Measurements from ENCODE around the gene POU6F2. TPM values are rescaled to one million over a fixed set of nuclear protein-coding genes. Genes with fewer than 3 reads are reported as not detected.

Gene POU6F2
- total and polyA plus RNA-seq, 2 donors (not counting 1 experiment from before 2014, with no cell fraction given): under 0.01 TPM; not detected in 1

DNA sequence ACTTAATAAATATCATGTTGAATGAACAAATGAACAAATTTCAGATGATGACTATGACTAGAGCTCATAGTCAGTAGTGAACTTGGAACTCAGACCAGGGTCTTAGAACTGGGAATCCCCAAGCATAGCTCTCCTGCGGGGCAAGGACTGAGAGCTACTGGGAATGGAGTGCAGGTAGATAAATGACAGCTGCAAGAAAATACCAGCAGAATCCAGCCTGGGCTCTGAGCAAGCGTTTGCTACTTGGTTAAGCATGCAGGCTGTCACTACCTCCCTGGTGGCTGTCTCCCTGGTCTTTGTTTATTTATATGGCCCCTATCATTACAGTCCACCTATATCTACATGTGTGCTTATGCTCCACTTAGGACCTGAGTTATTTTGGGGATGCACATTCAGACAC, 208.4 kb downstream of the POU6F2 start:
- Histone ChIP-seq H3K9me3 (ENCODE audit: control insufficient read depth, insufficient read depth, low read depth, low read length) (no peaks in the 10 kb centered on the region), H3K4me1 (ENCODE audit: control insufficient read depth, extremely low read depth, insufficient read depth, low read length) (no peaks in the 10 kb centered on the region), H2AFZ (ENCODE audit: low read length) (no peak overlapping the region), H3K4me2 (ENCODE audit: extremely low read depth, insufficient read depth, low read length) (no peak overlapping the region), H3K27me3 (ENCODE audit: control insufficient read depth, insufficient read depth, low read length) (no peaks in the 10 kb centered on the region), H3K27ac (ENCODE audit: insufficient read depth, low read length) (no peak overlapping the region), H3K9ac (ENCODE audit: insufficient read depth, low read length) (no peak overlapping the region), H3K36me3 (ENCODE audit: control insufficient read depth, insufficient read depth, low read length) (no peaks in the 10 kb centered on the region), H4K20me1 (ENCODE audit: control insufficient read depth, extremely low read depth, insufficient read depth, low read length) (no peaks in the 10 kb centered on the region), H3K4me3 (replicated peaks in 1 of 4; ENCODE audit: control extremely low read depth in 1 of 4, insufficient read depth in 1 of 4, low read depth in 3 of 4, low read length in 4 of 4) (no peak overlapping the region), H3K79me2 (ENCODE audit: control insufficient read depth, insufficient read depth, low read length) (no peaks in the 10 kb centered on the region)
- TF ChIP-seq, protein P1, sequence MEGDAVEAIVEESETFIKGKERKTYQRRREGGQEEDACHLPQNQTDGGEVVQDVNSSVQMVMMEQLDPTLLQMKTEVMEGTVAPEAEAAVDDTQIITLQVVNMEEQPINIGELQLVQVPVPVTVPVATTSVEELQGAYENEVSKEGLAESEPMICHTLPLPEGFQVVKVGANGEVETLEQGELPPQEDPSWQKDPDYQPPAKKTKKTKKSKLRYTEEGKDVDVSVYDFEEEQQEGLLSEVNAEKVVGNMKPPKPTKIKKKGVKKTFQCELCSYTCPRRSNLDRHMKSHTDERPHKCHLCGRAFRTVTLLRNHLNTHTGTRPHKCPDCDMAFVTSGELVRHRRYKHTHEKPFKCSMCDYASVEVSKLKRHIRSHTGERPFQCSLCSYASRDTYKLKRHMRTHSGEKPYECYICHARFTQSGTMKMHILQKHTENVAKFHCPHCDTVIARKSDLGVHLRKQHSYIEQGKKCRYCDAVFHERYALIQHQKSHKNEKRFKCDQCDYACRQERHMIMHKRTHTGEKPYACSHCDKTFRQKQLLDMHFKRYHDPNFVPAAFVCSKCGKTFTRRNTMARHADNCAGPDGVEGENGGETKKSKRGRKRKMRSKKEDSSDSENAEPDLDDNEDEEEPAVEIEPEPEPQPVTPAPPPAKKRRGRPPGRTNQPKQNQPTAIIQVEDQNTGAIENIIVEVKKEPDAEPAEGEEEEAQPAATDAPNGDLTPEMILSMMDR (conservative IDR thresholded peaks at IDR 0.05 in 1 of 2, IDR thresholded peaks at IDR 0.05 in 1 of 2; ENCODE audit: low read depth in 1 of 2, low read length in 2 of 2): no peak
- TF ChIP-seq EZH2 (IDR thresholded peaks at IDR 0.05; ENCODE audit: low read length, missing control alignments): no peak
- no peak for DNase-seq (ENCODE audit: low read depth in 2 of 2)

DNA sequence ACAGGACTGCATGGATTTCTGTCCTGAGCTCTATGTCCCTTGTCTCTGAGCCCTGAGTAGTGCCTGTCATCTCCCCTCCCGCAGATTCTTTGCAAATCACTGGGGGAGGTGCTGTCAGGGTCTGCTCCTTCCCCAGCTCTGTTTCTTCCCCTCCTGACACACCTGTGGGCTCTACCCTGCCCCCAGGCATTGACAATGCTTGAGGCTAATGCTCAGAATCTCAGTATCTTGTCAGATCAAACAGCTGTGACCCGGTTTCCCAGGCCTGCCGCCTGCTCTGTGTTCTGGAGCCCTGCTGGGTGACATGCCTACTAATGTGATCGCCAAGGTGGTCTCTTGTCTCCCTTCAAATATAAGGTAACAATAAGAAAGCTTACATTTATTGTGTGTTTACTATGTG, 209.0 kb downstream of the POU6F2 start:
- no peak for DNase-seq (ENCODE audit: low read depth in 2 of 2)
- Histone ChIP-seq H3K9me3 (ENCODE audit: control insufficient read depth, insufficient read depth, low read depth, low read length) (no peaks in the 10 kb centered on the region), H3K9ac (ENCODE audit: insufficient read depth, low read length) (no peak overlapping the region), H3K4me3 (replicated peaks in 1 of 4; ENCODE audit: control extremely low read depth in 1 of 4, insufficient read depth in 1 of 4, low read depth in 3 of 4, low read length in 4 of 4) (no peak overlapping the region), H3K36me3 (ENCODE audit: control insufficient read depth, insufficient read depth, low read length) (no peaks in the 10 kb centered on the region), H2AFZ (ENCODE audit: low read length) (no peak overlapping the region), H3K4me1 (ENCODE audit: control insufficient read depth, extremely low read depth, insufficient read depth, low read length) (no peaks in the 10 kb centered on the region), H3K27me3 (ENCODE audit: control insufficient read depth, insufficient read depth, low read length) (no peaks in the 10 kb centered on the region), H3K27ac (ENCODE audit: insufficient read depth, low read length) (no peak overlapping the region), H3K79me2 (ENCODE audit: control insufficient read depth, insufficient read depth, low read length) (no peaks in the 10 kb centered on the region), H4K20me1 (ENCODE audit: control insufficient read depth, extremely low read depth, insufficient read depth, low read length) (no peaks in the 10 kb centered on the region), H3K4me2 (ENCODE audit: extremely low read depth, insufficient read depth, low read length) (no peak overlapping the region)
- no peak for TF ChIP-seq EZH2 (IDR thresholded peaks at IDR 0.05; ENCODE audit: low read length, missing control alignments)
- TF ChIP-seq, protein P1 (conservative IDR thresholded peaks at IDR 0.05 in 1 of 2, IDR thresholded peaks at IDR 0.05 in 1 of 2; ENCODE audit: low read depth in 1 of 2, low read length in 2 of 2): no peak

DNA sequence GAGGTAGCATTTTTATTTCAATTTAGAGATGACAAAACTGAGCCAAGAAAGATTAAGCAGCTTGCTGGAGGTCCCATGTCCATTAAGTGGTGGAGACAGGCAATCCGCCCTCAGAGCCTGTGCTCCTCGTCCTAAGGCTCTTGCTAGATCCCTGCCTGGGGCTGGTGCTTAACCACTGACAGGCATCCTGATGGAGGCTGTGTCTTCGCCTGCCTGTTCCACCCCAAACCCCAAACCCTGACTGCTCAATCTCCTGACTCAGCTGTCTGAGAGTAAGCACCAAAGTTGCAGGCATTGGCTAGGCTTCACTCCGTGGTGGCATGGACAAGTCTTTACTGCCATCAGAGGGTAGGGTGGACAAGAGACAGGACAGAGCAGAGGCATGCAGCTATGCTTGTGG, 209.4 kb downstream of the POU6F2 start:
- no peak overlapping the region for H3K4me3 ChIP-seq (replicated peaks in 1 of 4; ENCODE audit: control extremely low read depth in 1 of 4, insufficient read depth in 1 of 4, low read depth in 3 of 4, low read length in 4 of 4)
- no peak overlapping the region for H3K9ac ChIP-seq (ENCODE audit: insufficient read depth, low read length)
- H3K79me2 ChIP-seq (ENCODE audit: control insufficient read depth, insufficient read depth, low read length): no peaks in the 10 kb centered on the region
- no peaks in the 10 kb centered on the region for H3K27me3 ChIP-seq (ENCODE audit: control insufficient read depth, insufficient read depth, low read length)
- H3K36me3 ChIP-seq (ENCODE audit: control insufficient read depth, insufficient read depth, low read length): no peaks in the 10 kb centered on the region
- no peak overlapping the region for H3K27ac ChIP-seq (ENCODE audit: insufficient read depth, low read length)
- H2AFZ ChIP-seq (ENCODE audit: low read length): no peak overlapping the region
- H3K4me2 ChIP-seq (ENCODE audit: extremely low read depth, insufficient read depth, low read length): no peak overlapping the region
- H3K9me3 ChIP-seq (ENCODE audit: control insufficient read depth, insufficient read depth, low read depth, low read length): no peaks in the 10 kb centered on the region
- no peaks in the 10 kb centered on the region for H3K4me1 ChIP-seq (ENCODE audit: control insufficient read depth, extremely low read depth, insufficient read depth, low read length)
- H4K20me1 ChIP-seq (ENCODE audit: control insufficient read depth, extremely low read depth, insufficient read depth, low read length): no peaks in the 10 kb centered on the region
- TF ChIP-seq, protein P1 (conservative IDR thresholded peaks at IDR 0.05 in 1 of 2, IDR thresholded peaks at IDR 0.05 in 1 of 2; ENCODE audit: low read depth in 1 of 2, low read length in 2 of 2): no peak
- TF ChIP-seq EZH2 (IDR thresholded peaks at IDR 0.05; ENCODE audit: low read length, missing control alignments): no peak
- DNase-seq (ENCODE audit: low read depth in 2 of 2): no peak

Measured in fibroblast of lung (primary cell).